ENCODE results near the gene CENPA.
A peak's percentile ranks its signal among the peaks of the same experiment; 100 is the strongest.
"Not testable (repeated sequence)": the region's sequence is repeated elsewhere in the genome, so short reads cannot be mapped to it uniquely, and the experiment has no call there.

CENPA gene

GRCh38 chr2:26785431-26786206 lies at the start of gene CENPA:
Gene CENPA, plus strand, starts transcription at chr2:26786056. Its CDS starts 141 bp downstream, at chr2:26786197.
- DNase-seq: peak; percentile 96 to 98

GRCh38 chr2:26737221-26737620 lies 48.6 kb upstream of the CENPA start:
- DNase-seq: no peak

- DNase-seq: no peak
These were observed 47.4 kb upstream of the CENPA start for GRCh38 chr2:26738481-26738880.

DNA sequence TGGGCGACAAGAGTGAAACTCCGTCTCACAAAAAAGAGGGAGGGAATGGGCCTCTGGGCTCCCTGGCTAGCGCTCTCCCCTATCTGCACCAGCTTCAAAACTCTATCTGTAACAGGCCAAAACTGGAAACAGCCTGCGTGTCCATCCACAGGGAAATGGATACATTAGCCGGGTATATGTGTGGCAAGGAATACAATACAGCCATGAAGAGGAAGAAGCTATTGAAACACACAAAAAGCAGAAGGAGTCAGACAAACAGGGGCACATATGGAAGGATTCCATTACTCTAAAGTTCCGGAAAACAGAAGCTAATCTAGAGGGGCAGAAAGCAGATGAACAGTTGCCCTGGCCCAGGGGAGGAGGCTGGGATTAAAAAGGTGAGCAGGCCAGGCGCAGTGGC lies 46.3 kb upstream of the CENPA start:
- DNase-seq: no peak

- DNase-seq: no peak
These were observed 45.5 kb upstream of the CENPA start for GRCh38 chr2:26740346-26740745.

DNA sequence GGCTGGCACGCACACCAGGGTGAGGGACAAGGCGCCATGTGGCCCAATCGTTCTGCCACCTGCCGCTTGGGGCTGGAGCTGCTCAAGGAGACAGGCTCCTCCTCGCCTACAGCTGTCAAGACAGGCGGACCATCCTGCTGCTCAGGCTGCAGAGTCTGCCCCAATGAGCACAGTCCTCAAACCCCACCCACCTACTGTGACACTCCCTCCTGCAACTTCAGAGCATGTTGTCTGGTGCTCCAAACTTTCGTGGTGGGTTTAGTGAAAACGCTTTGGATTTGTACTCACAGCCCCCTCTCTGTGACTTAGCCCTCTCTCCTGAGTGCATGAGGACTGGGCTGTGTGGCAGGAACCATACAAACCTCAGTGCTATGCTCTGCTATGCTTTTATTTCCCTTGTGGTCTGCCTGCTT lies 45.0 kb upstream of the CENPA start:
- no peak for DNase-seq

- DNase-seq: no peak
These were observed 43.6 kb upstream of the CENPA start for GRCh38 chr2:26742048-26742770.

- no peak for DNase-seq
These were observed 42.0 kb upstream of the CENPA start for GRCh38 chr2:26743852-26744251.

GRCh38 chr2:26744953-26745352 lies 40.9 kb upstream of the CENPA start:
- no peak for DNase-seq

GRCh38 chr2:26745609-26746327 lies 40.1 kb upstream of the CENPA start:
- peak; percentile 19 to 71 for DNase-seq

GRCh38 chr2:26746934-26747333 lies 38.9 kb upstream of the CENPA start:
- no peak for DNase-seq

DNA sequence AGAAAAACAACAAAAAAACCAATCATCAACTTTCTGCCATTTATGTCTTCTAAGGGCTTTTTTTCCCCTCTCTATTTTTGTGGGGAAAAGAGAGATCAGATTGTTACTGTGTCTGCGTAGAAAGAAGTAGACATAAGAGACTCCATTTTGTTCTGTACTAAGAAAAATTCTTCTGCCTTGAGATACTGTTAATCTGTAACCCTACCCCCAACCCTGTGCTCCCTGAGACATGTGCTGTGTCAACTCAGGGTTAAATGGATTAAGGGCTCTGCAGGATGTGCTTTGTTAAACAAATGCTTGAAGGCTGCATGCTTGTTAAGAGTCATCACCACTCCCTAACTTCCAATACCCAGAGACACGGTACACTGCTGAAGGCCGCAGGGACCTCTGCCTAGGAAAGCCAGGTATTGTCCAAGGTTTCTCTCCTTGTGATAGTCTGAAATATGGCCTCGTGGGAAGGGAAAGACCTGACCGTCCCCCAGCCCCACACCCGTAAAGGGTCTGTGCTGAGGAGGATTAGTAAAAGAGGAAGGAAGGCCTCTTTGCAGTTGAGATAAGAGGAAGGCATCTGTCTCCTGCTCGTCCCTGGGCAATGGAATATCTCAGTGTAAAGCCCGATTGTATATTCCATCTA lies 36.0 kb upstream of the CENPA start:
- DNase-seq: not testable (repeated sequence)

DNA sequence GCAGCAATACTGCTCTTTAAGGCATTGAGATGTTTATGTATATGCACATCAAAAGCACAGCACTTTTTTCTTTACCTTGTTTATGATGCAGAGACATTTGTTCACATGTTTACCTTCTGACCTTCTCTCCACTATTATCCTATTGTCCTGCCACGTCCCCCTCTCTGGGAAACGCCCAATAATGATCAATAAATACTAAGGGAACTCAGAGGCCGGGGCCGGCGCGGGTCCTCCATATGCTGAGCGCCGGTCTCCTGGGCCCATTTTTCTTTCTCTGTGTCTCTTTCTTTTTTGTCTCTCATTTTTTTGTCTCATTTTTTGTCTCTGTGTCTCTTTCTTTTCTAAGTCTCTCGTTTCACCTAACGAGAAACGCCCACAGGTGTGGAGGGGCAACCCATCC lies 35.4 kb upstream of the CENPA start:
- not testable (repeated sequence) for DNase-seq

DNA sequence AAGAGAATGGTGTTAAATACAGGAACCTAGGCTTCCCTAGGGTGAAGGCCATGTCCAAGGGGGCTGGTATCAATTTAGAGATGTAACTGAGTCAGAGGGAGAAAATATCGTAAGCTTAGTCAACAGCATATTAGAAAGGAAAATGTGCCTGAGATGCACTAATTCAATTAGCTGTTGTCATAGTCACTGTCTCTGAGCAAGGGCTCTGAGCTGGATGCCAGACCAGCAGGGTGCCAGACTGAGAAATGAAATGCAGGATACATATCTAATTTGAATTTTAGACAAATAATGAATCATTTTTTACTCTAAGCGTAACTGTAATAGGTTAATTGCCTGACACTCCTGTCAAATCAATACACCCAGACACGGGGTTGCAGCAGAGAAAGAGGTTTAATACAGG lies 33.2 kb upstream of the CENPA start:
- DNase-seq: no peak

GRCh38 chr2:26754539-26754938 lies 31.3 kb upstream of the CENPA start:
- DNase-seq: no peak

DNA sequence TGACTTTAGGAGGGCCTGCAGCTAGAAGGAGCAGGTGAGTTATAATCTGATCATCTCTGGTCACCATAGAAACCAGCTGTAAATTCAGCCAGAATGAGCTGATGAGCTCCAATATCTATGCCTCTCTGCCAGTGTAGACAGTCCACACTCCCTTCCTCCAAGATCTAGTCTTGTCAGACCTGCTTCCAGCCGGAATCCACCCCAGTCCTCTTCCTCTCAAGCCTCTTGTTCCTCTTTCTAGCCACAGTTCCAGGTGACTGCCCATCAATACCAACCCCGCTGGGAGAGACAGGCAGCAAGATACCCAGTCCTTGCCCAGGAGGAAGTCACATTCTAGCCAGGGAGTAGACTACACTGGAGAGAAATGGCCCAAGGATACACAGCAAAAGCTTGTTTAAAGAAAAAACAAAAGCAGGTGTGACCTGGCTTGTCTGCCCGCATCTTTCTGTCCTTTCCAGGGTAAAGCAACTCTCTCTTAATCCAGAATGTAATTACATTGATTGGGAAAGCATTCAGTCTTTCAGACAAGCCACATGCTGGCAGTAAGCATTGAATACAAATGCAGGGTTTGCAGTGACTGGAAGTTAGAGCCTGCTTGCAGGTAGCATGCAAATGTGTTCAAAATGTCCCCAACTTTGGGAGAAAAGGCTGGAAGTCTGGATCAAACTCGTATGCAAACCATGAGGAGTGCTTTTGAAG lies 30.7 kb upstream of the CENPA start:
- DNase-seq: no peak

GRCh38 chr2:26756337-26756736 lies 29.5 kb upstream of the CENPA start:
- no peak for DNase-seq

- no peak for DNase-seq
These were observed 27.7 kb upstream of the CENPA start for GRCh38 chr2:26757873-26758789.

DNA sequence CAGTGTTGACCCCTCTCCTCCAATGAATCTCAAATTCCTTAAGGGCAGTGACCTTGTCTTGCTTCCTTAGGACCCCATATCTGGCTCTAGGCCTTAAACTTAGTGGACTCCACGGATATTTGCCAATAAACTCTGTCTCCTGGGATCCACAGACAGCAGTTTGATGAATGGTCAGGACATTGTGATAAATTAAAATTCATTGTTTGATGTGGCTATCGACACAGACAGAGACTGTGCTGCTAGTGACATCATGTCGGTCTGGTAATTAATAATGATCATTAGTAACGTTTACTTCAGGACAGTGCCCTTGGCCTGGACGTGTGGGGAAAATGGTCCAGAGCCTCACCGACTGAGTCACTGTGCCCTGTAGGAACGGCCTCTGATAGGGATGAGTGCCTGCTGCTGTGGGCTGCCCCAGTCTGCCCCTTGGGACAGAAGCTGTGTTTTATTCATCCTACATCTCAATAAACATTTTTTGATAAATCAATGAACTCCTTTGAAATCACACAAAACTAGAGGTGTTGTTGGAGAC lies 27.0 kb upstream of the CENPA start:
- no peak for DNase-seq

- DNase-seq: no peak
These were observed 26.0 kb upstream of the CENPA start for GRCh38 chr2:26759845-26760244.

GRCh38 chr2:26760991-26761390 lies 24.9 kb upstream of the CENPA start:
- DNase-seq: not testable (repeated sequence)

Data from NCI-H1930 (cell line).